ENCODE measurements around the gene TLE6. TPM values are rescaled to one million over a fixed set of nuclear protein-coding genes. Genes with fewer than 3 reads are reported as not detected.
"Not testable (repeated sequence)": the region's sequence is repeated elsewhere in the genome, so short reads cannot be mapped to it uniquely, and the experiment has no call there.

The TLE6 gene
- total and polyA plus RNA-seq, 2 donors = 1.4 to 2.4 TPM

DNA sequence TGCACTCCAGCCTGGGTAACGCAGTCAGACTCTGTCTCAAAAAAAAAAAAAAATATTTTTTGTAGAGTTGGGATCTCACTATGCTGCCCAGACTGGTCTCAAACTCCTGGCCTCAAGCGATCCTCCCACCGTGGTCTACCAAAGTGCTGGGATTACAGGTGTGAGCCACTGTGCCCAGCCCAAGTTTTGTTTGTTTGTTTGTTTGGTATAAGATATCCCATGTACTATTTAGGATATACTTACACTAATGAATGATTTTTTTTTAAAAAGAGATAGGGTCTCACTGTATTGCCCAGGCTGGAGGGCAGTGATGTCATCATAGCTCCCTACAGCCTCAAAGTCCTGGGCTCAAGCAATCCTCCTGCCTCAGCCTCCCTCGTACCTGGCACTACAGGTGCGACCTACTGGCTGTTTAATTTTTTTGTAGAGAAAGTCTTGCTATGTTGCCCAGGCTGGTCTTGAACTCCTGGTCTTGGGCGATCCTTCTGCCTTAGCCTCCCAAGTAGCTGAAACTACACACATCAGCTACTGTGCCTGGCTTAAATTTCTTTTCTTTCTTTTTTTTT is 24.0 kb downstream of the TLE6 start:
- WGBS = 96% methylated on average over 6 of the region's 6 CpGs
- DNase-seq (ENCODE audit: extremely low spot score) = no peak
- Histone ChIP-seq H3K36me3 (ENCODE audit: insufficient read depth) (no peaks in the 10 kb centered on the region), H3K4me1 (ENCODE audit: insufficient read depth) (no peaks in the 10 kb centered on the region), H3K4me3 (ENCODE audit: low read depth, low read length) (no peak overlapping the region), H3K27ac (ENCODE audit: low read depth) (no peak overlapping the region)

- no peak overlapping the region for H3K27ac ChIP-seq (ENCODE audit: low read depth)
- H3K36me3 ChIP-seq (ENCODE audit: insufficient read depth) = no peaks in the 10 kb centered on the region
- H3K4me3 ChIP-seq (ENCODE audit: low read depth, low read length) = no peak overlapping the region
- no peak for DNase-seq (ENCODE audit: extremely low spot score)
- H3K4me1 ChIP-seq (ENCODE audit: insufficient read depth) = no peaks in the 10 kb centered on the region
- 87% methylated on average over 7 of the region's 7 CpGs for WGBS
These were observed 25.7 kb downstream of the TLE6 start for GRCh38 chr19:3003046-3003445.

DNA sequence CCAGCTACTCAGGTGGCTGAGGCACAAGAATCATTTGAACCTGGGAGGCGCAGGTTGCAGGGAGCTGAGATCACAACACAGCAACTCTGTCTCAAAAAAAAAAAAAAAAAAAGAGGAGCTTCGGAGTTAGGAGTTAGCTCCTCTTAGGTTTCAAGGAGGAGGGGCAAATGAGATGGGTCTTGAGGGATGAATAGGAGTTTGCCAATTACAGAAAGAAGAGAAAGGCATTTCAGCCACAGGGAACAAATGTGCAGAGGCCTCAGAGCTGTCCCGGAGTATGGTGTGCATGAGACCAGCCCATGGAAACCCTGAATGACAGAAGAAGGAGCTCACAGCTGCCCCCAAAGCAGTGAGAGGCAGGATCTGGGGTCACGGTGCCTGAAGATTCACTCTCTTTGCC is 27.2 kb downstream of the TLE6 start:
- WGBS = 82% methylated on average over 4 of the region's 4 CpGs
- no peak overlapping the region for H3K4me3 ChIP-seq (ENCODE audit: low read depth, low read length)
- H3K36me3 ChIP-seq (ENCODE audit: insufficient read depth) = no peaks in the 10 kb centered on the region
- no peak overlapping the region for H3K27ac ChIP-seq (ENCODE audit: low read depth)
- no peaks in the 10 kb centered on the region for H3K4me1 ChIP-seq (ENCODE audit: insufficient read depth)
- no peak for DNase-seq (ENCODE audit: extremely low spot score)

GRCh38 chr19:3005345-3005744 is 28.0 kb downstream of the TLE6 start:
- no peak for DNase-seq (ENCODE audit: extremely low spot score)
- Histone ChIP-seq H3K4me1 (ENCODE audit: insufficient read depth) (no peaks in the 10 kb centered on the region), H3K36me3 (ENCODE audit: insufficient read depth) (no peaks in the 10 kb centered on the region), H3K27ac (ENCODE audit: low read depth) (no peak overlapping the region), H3K4me3 (ENCODE audit: low read depth, low read length) (no peak overlapping the region)
- WGBS = 83% methylated on average over 18 of the region's 18 CpGs

- Histone ChIP-seq H3K4me3 (ENCODE audit: low read depth, low read length) (no peak overlapping the region), H3K36me3 (ENCODE audit: insufficient read depth) (no peaks in the 10 kb centered on the region), H3K4me1 (ENCODE audit: insufficient read depth) (no peaks in the 10 kb centered on the region), H3K27ac (ENCODE audit: low read depth) (no peak overlapping the region)
- 74% methylated on average over 37 of the region's 37 CpGs for WGBS
- no peak for DNase-seq (ENCODE audit: extremely low spot score)
These were observed 28.9 kb downstream of the TLE6 start for GRCh38 chr19:3006075-3006767.

DNA sequence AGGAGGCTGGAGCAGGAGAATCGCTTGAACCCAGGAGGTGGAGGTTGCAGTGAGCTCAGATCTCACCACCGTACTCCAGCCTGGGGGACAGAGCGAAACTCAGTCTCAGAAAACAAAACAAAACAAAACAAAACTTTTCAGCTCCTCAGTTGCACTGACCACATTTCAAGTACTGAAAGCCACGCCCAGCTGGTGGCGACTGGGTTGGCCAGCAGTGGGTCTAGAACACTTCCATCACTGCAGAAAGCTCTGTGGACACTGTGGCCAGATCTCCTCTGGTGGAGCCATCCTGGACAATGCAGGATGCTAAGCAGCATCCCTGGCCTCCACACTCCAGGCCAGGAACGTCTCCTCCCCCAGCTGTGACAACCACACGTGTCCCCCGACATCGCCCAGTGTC is 30.6 kb downstream of the TLE6 start:
- H3K4me1 ChIP-seq (ENCODE audit: insufficient read depth) = no peaks in the 10 kb centered on the region
- DNase-seq (ENCODE audit: extremely low spot score) = no peak
- H3K27ac ChIP-seq (ENCODE audit: low read depth) = no peak overlapping the region
- no peak overlapping the region for H3K4me3 ChIP-seq (ENCODE audit: low read depth, low read length)
- 88% methylated on average over 9 of the region's 9 CpGs for WGBS
- H3K36me3 ChIP-seq (ENCODE audit: insufficient read depth) = no peaks in the 10 kb centered on the region

GRCh38 chr19:3008994-3009393 is 31.6 kb downstream of the TLE6 start:
- DNase-seq (ENCODE audit: extremely low spot score) = no peak
- 60% methylated on average over 6 of the region's 6 CpGs for WGBS
- Histone ChIP-seq H3K4me3 (ENCODE audit: low read depth, low read length) (no peak overlapping the region), H3K4me1 (ENCODE audit: insufficient read depth) (no peaks in the 10 kb centered on the region), H3K36me3 (ENCODE audit: insufficient read depth) (no peaks in the 10 kb centered on the region), H3K27ac (ENCODE audit: low read depth) (no peak overlapping the region)

DNA sequence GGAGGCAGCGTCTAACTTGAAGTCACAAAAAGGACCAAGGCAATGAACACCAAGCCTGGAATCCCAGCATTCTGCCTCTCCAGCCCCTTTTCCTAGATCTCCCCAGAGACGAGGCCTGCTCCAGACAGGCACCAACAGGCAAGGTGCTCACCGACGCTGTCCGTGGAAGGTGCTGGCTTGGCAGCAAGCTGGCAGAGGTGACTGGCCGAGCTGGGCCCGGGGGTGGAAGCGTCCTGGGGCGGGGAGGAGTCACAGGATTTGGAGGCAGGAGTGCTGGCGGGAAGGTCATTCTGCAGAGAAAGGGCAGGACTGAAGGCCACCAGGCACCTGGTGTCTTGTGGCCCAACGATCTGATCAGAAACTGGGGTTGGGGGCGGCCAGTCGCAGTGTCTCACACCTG is 33.5 kb downstream of the TLE6 start:
- Histone ChIP-seq H3K4me3 (ENCODE audit: low read depth, low read length) (no peak overlapping the region), H3K36me3 (ENCODE audit: insufficient read depth) (no peaks in the 10 kb centered on the region), H3K27ac (ENCODE audit: low read depth) (no peak overlapping the region), H3K4me1 (ENCODE audit: insufficient read depth) (no peaks in the 10 kb centered on the region)
- DNase-seq (ENCODE audit: extremely low spot score) = no peak
- 89% methylated on average over 13 of the region's 13 CpGs for whole genome bisulfite sequencing

DNA sequence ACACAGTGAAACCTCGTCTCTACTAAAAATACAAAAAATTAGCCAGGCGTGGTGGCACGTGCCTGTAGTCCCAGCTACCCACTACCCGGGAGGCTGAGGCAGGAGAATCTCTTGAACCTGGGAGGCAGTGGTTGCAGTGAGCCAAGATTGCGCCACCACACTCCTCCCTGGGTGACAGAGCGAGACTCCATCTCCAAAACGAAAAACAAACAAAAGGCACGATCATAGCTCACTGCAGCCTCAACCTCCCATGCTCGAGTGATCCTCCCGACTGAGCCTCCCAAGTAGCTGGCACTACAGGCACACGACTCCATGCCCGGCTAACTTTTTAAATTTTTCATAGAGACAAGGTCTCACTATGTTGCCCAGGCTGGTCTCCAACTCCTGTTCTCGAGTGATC is 34.7 kb downstream of the TLE6 start:
- not testable (repeated sequence) for H3K4me3 ChIP-seq (ENCODE audit: low read depth, low read length); H3K4me1 ChIP-seq (ENCODE audit: insufficient read depth); DNase-seq (ENCODE audit: extremely low spot score); H3K36me3 ChIP-seq (ENCODE audit: insufficient read depth); H3K27ac ChIP-seq (ENCODE audit: low read depth)
- WGBS = 87% methylated on average over 13 of the region's 13 CpGs

DNA sequence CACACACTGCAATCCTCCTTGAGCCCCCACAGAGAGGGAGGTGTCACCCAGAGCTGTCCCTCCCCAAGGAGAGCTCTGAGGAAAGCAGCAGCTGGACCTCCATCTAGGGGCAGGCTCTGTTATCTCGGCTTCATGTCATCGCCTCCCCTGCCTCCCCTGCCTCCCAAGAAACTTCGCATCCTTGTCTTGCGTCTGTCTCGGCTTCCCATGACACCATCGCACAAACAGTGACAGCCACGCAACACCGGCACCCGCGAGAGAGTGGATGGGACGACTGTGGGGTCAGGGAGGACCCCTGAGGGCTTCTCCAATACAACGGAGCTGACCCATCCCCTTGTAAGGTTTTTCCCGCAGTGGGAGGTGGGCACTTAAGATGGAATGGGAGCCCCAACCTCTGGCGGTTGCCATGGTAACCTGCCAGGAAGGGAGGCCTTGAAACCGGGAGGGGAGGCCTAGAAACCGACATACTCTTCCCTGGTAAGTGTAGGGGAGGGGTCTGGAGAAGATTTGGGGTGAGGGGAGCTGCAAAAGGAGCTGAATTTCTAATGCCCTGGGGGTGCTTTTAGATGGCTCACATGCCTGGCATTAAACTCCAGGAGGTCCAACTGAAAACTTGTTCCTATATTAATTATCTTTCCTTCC is 35.4 kb downstream of the TLE6 start:
- Histone ChIP-seq H3K4me1 (ENCODE audit: insufficient read depth) (no peaks in the 10 kb centered on the region), H3K4me3 (ENCODE audit: low read depth, low read length) (no peak overlapping the region), H3K27ac (ENCODE audit: low read depth) (no peak overlapping the region), H3K36me3 (ENCODE audit: insufficient read depth) (no peaks in the 10 kb centered on the region)
- 51% methylated on average over 16 of the region's 16 CpGs for WGBS
- DNase-seq (ENCODE audit: extremely low spot score) = no peak

- WGBS = 33% methylated on average over 7 of the region's 7 CpGs
- H3K36me3 ChIP-seq (ENCODE audit: insufficient read depth) = no peaks in the 10 kb centered on the region
- no peak for DNase-seq (ENCODE audit: extremely low spot score)
- no peaks in the 10 kb centered on the region for H3K4me1 ChIP-seq (ENCODE audit: insufficient read depth)
- no peak overlapping the region for H3K4me3 ChIP-seq (ENCODE audit: low read depth, low read length)
- peak overlapping the region; percentile 13 for H3K27ac ChIP-seq (ENCODE audit: low read depth)
These were observed 35.9 kb downstream of the TLE6 start for GRCh38 chr19:3013263-3013725.

- Histone ChIP-seq H3K4me3 (ENCODE audit: low read depth, low read length) (no peak overlapping the region), H3K27ac (ENCODE audit: low read depth) (no peak overlapping the region), H3K4me1 (ENCODE audit: insufficient read depth) (no peaks in the 10 kb centered on the region), H3K36me3 (ENCODE audit: insufficient read depth) (no peaks in the 10 kb centered on the region)
- DNase-seq (ENCODE audit: extremely low spot score) = no peak
- WGBS = 98% methylated on average over 8 of the region's 8 CpGs
These were observed 36.8 kb downstream of the TLE6 start for GRCh38 chr19:3014135-3014534.

- DNase-seq (ENCODE audit: extremely low spot score) = no peak
- 94% methylated on average over 22 of the region's 22 CpGs for WGBS
- Histone ChIP-seq H3K36me3 (ENCODE audit: insufficient read depth) (no peaks in the 10 kb centered on the region), H3K27ac (ENCODE audit: low read depth) (no peak overlapping the region), H3K4me3 (ENCODE audit: low read depth, low read length) (no peak overlapping the region), H3K4me1 (ENCODE audit: insufficient read depth) (no peaks in the 10 kb centered on the region)
These were observed 38.0 kb downstream of the TLE6 start for GRCh38 chr19:3015126-3016057.

Data from urinary bladder (tissue), 4 donors.